SK-N-MC (cell line): Measurements from ENCODE around the gene KLHDC9.

Experiments used
- EZH2 ChIP-seq: fragments of 200-600 bp; sonication (generic); IDR thresholded peaks from one replicate; pipeline ENCODE4 v1.6.1; 2017; ENCODE audit warnings: antibody characterized with exemption
- FOXP2 ChIP-seq: optimal IDR thresholded peaks from 2 replicates; pipeline ENCODE3; 2011; ENCODE audit warnings: mild to moderate bottlenecking, moderate library complexity; ENCODE audit not compliant: insufficient read depth; ENCODE audit errors: extremely low read length, control extremely low read depth

GRCh38 chr1:161052899-161053298, 45.3 kb upstream of the KLHDC9 start:
- TF ChIP-seq EZH2 (no peak), FOXP2 (no peak)
